Esophagus squamous epithelium (tissue), 4 donors: ENCODE results near the gene PSEN1.

ENCODE experiments used
- CTCF ChIP-seq, 6 experiments: fragments of 450-650 bp in 4 of 6; fragments of 200-600 bp in 2 of 6; sonication (generic) in 2 of 6; IDR thresholded peaks; one replicate each; pipeline ENCODE4 v1.5.1; 2016 to 2019; ENCODE audit warnings: antibody characterized with exemption in 6 of 6, mild to moderate bottlenecking in 4 of 6, moderate library complexity in 4 of 6
- POLR2A ChIP-seq, 4 donors: fragments of 450-650 bp; IDR thresholded peaks; one replicate each; pipeline ENCODE4 v1.6.1; 2017; ENCODE audit warnings: antibody characterized with exemption in 4 of 4, mild to moderate bottlenecking in 4 of 4, moderate library complexity in 3 of 4

- no peak for TF ChIP-seq CTCF (IDR thresholded peaks at IDR 0.05)
- no peak for TF ChIP-seq POLR2A (IDR thresholded peaks at IDR 0.05)
Measured at GRCh38 chr14:73258076-73258475, 121.8 kb downstream of the PSEN1 start.
